Measurements from ENCODE around the gene BCDIN3D.

- TF ChIP-seq CTCF (IDR thresholded peaks at IDR 0.05) (no peak), ZFX (IDR thresholded peaks at IDR 0.05; ENCODE audit: borderline replicate concordance) (no peak)
Observed at GRCh38 chr12:49872381-49872780, 29.5 kb upstream of the BCDIN3D start.
